ENCODE data around the gene SAMD3.
"Not testable (repeated sequence)": the region's sequence is repeated elsewhere in the genome, so short reads cannot be mapped to it uniquely, and the experiment has no call there.

Gene SAMD3

DNA sequence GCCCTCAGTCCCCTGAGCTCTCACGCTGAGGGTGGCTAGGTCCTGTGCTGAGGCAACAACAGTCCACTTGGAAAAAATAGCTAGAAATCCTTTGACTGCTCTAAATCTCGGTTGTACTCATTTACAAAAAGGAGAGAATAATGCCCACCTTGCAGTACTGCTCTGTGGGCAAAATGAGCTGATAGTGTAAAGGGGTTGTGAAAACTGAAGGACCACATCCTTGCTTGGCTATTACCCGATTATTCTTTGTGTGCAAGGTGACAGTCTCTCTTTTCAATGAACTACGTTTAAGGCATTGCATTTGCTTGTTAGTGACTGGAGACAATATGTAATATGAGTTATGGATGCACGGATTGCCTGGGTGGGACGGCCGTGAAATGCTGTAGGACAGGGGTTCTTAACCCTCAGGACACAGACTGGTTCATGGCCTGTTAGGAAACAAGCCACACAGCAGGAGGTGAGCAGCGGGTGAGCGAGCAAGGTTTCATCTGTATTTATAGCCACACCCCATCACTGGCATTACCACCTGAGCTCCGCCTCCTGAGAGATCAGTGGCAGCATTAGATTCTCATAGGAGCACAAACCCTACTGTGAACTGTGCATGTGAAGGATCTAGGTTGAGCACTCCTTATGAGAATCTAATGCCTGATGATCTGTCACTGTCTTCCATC is 14.6 kb downstream of the SAMD3 start:
- DNase-seq, result no peak

DNA sequence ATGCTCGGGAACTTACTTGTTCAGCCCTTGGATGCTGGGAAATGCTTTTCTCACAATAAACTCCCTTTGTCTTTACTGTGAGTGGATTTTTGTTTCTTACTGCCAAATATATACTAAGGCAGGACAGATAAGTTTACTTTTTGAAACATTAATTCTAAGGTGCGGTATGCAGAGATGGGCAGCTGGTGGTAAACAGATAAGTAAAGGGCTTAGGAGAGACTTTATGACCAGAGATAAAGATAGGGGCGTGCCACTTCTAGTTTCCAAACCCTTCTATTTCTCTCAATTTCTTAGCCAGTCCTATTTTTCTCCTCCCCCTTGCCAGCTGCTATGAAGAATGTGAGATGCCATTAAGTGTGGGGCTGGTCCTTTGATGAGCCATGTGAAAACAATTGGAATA is 16.3 kb downstream of the SAMD3 start:
- no peak for DNase-seq

- DNase-seq, result no peak
These were observed 18.4 kb downstream of the SAMD3 start for GRCh38 chr6:130204322-130204721.

DNA sequence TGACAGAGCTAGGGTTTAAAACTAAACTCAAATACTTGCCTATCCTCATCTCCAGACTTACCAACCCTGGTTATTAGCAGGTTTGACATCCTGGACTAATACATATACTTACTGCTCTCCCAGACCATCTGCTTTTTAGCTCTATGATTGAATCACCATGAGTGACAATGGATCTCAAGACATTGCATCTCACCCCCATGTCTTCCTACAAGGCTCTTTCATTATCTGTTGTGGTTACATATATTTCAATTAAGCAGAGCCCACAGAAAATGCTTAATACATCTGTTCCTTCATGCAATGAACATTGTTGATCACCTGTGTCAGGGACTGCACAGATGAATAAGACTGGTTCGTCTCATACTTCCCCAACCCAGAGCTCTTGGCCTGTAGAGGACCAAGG is 19.4 kb downstream of the SAMD3 start:
- no peak for DNase-seq

- no peak for DNase-seq
These were observed 20.0 kb downstream of the SAMD3 start for GRCh38 chr6:130202782-130203181.

- DNase-seq, result no peak
These were observed 22.7 kb downstream of the SAMD3 start for GRCh38 chr6:130200020-130200419.

- DNase-seq, result no peak
These were observed 24.2 kb downstream of the SAMD3 start for GRCh38 chr6:130198483-130199035.

GRCh38 chr6:130197816-130198482 is 24.8 kb downstream of the SAMD3 start:
- DNase-seq, result not testable (repeated sequence)

DNA sequence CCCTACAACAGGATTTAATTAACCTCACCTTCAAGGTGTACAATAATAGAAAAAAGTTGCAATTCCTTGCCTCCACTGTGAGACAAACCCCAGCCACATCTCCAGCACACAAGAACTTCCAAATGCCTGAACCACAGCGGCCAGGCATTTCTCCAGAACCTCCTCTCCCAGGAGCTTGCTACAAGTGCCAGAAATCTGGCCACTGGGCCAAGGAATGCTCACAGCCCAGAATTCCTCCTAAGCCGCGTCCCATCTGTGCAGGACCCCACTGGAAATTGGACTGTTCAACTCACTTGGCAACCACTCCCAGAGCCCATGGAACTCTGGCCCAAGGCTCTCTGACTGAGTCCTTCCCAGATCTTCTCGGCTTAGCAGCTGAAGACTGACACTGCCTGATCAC is 28.3 kb downstream of the SAMD3 start:
- DNase-seq, result not testable (repeated sequence)

DNA sequence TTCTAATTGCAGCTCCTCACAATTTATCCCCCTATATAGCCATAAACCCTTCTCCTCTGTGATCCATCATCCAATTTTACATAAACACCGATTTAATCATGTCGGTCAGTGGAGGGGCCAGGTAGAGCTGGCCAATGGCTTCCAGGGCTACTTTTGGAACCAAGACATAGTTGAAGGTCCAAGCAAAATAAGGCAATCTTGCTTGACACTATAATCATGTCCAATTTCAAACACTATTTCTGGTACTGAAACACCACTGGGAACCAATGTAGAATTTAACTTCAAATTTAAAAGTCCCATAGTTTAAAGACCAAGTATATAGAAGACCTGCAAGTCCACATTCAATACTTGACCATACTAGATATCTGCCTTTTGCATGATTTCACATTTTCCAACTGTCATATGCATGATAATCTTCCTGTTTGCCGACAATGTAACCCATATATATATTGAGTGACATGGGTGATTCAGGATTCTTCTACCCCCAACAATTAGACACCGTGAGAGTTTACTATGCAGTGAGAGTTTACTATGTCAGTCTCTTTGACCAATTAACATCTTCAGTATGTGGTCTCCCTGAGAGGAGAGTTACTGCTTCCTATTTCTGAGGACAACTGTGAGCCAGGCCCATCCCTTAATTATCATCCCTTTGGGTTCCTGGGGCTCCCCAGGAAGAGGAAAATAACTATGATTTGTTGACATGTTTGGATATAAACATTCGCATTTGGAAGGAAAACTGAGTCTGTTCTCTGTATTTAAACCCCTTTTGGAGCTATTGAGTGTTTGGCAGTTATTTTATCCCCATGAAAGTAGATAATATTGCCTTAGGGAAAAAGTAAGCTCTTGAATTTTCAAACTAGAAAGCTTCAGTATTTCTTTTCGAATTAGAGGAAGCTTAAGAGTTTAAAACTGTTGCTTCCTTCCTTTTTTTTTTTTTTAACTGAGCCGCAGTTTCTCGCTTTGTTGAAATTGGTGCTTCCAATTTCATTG is 31.8 kb downstream of the SAMD3 start:
- DNase-seq, result no peak

- DNase-seq, result no peak
These were observed 33.0 kb downstream of the SAMD3 start for GRCh38 chr6:130189531-130190397.

GRCh38 chr6:130188207-130188899 is 34.4 kb downstream of the SAMD3 start:
- DNase-seq, result no peak

DNA sequence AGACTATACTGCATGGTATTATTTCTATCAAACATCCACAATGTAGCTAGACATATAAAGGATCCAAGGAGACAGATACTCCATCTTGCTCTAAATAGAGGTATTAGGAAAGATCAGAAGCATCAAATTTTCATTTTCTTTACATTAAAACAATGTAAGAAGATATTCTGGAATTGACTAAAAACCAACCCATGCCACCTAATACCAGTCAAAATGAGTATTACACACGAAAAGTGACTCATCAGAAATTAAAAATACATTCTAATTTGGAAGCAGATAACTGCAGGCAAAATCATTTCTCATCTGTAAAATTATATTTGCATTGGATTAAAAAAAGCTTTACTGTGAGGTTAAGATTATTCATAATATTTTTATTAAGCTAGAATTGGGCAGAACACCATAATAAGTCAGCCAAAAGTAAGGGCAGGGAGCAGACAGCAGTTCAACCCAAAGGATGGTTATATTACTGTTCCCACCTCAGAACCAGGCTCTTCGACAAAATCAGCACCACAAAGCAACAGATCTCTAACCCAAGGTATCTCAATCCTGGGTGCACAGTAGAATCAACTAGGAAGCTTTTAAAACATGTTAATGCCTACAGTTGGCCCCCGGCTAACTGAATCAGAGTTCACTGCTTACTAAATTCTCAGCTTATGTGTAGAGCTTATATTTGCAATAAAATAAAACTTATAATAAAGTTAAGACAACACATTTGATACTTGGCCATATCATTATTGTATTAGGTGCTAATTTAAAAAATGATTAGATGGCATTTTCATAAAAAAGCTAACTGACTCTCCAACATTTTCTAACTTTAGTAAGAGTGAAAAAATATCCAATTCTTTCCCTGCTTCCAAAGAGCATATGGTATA is 35.2 kb downstream of the SAMD3 start:
- no peak for DNase-seq

DNA sequence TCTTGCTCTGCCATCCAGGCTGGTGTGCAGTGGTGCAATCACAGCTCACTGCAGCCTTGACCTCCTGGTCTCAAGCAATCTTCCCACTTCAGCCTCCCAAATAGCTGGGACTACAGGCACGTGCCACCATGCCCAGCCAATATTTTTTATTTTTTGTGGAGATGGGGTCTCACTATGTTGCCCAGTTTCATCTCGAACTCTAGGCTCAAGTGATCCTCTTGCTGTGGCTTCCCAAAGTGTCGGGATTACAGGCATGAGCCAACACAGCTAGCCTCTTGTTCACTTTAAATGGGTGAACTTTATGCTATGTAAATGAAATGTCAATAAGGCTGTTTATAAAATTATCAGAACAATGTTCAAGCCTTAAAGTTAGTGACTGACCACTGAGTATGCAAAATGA is 37.1 kb downstream of the SAMD3 start:
- no peak for DNase-seq

DNA sequence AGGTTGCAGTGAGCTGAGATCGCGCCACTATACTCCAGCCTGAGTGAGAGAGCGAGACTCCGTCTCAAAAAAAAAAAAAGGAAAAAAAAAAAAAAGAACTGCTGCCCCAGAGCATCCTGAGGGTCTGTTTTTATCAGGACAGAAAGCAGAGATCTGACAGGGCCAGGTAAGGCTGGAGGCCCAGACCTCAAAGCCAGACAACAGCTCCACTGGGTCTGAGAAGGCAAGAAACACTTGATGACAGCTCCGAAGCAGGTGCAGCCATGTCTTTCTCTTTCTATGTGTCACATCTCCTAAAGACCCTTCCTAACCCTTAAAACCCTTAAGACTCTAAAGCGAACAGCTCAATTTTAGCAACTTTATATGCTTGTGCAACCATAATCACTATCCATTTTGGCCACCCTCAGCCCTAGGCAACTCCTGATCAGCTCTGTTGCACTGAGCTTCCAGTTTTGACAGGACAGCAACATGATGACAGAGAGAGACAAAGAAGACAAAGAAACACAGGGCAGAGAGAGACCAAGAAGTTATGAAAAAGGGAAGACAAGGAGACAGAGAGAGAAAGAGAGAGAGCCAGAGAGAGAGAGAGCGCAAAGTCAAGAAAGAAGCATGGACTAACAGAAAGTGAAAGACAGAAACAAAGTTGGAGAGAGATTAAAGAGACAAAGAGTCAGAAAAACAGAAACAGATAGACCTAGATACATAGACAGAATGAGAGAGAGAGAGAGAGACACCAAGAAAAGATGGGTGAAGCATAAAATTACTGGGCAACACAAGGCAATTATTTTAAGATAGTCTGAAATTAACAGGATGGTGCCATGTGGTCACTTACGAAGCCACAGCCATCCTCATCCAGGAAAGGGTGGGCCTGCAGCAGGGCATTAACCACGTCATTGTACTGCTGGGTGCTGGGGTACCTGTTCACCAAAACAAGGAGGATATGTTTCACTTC is 39.2 kb downstream of the SAMD3 start:
- no peak for DNase-seq

- no peak for DNase-seq
These were observed 40.3 kb downstream of the SAMD3 start for GRCh38 chr6:130182466-130182865.

- no peak for DNase-seq
These were observed 44.1 kb downstream of the SAMD3 start for GRCh38 chr6:130178692-130179091.

DNA sequence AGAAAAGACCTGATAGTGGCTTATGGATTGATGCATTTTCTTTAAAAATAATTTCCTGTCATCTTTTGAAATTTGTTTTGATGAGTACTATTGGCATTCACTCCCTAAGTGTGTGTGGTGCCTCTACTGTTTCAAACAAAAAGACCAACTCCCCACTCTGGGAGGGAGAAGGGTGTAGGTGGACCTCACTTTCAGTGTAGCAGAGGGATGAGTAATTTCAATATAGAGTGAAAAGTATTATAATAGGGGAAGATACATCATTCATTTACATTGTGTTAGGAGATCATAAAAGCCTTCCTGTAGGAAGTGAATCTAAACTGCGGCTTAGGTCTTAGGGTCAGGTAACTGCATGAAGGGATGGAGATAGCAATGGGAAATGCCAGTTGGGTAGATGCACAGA is 46.4 kb downstream of the SAMD3 start:
- no peak for DNase-seq

DNA sequence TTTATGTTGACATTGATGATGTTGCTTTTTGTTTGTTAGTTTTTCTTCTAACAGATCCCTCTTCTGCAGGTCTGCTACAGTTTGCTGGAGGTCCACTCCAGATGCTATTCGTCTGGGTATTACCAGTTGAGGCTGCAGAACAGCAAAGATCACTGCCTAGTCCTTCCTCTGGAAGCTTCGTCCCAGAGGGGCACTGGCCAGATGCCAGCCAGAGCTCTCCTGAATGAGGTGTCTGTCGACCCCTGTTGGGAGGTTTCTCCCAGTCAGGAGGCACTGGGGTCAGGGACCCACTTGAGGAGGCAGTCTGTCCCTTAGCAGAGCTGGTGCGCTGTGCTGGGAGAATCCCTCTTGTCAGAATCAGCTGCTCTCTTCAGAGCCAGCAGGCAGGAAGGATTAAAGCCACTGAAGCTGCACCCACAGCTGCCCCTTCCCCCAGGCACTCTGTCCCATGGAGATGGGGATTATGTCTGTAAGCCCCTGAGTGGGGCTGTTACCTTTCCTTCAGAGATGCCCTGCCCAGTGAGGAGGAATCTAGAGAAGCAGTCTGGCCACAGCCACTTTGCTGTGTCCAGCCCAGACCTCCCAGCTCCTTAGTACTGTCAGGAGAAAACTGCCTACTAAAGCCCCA is 49.3 kb downstream of the SAMD3 start:
- not testable (repeated sequence) for DNase-seq
